Measurements from ENCODE around the gene CELF4.

GRCh38 chr18:37261988-37262387, 303.6 kb downstream of the CELF4 start:
- TF ChIP-seq CTCF (IDR thresholded peaks at IDR 0.05) (no peak), POLR2A (IDR thresholded peaks at IDR 0.05) (no peak), POLR2AphosphoS5 (IDR thresholded peaks at IDR 0.05) (no peak)
